ENCODE results near the gene IMPG2. TPM values are rescaled to one million over a fixed set of nuclear protein-coding genes. Genes with fewer than 3 reads are reported as not detected.

Gene IMPG2
- total RNA-seq, 2 donors from 2014 or later, result 0.08 TPM; not detected in 1

DNA sequence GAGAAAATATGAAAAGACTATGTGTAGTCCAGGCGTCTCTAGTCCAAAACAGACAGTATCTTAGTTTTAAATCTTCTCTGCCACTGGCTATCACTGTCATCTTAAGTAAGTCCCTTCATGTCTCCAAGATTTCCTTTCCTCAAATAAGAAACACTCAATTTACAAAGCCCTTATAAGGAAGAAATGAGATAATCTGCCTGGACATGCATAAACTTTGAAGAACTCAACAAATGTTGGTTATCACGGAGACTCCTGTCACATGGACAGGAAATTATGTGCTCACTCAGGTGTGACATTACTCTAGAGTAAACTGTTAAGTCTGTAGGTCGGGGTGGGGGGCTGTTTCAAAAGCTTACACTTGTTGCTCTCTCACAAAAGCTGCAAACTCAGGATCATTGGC lies 91.9 kb downstream of the IMPG2 start:
- TF ChIP-seq, protein P1, sequence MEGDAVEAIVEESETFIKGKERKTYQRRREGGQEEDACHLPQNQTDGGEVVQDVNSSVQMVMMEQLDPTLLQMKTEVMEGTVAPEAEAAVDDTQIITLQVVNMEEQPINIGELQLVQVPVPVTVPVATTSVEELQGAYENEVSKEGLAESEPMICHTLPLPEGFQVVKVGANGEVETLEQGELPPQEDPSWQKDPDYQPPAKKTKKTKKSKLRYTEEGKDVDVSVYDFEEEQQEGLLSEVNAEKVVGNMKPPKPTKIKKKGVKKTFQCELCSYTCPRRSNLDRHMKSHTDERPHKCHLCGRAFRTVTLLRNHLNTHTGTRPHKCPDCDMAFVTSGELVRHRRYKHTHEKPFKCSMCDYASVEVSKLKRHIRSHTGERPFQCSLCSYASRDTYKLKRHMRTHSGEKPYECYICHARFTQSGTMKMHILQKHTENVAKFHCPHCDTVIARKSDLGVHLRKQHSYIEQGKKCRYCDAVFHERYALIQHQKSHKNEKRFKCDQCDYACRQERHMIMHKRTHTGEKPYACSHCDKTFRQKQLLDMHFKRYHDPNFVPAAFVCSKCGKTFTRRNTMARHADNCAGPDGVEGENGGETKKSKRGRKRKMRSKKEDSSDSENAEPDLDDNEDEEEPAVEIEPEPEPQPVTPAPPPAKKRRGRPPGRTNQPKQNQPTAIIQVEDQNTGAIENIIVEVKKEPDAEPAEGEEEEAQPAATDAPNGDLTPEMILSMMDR (IDR thresholded peaks at IDR 0.05), result no peak
- intact Hi-C loops (cut with DNase I), result loop anchor here (10.0 kb wide), 1 partner anchor 156 kb away; no protein-coding TSS in a partner anchor

DNA sequence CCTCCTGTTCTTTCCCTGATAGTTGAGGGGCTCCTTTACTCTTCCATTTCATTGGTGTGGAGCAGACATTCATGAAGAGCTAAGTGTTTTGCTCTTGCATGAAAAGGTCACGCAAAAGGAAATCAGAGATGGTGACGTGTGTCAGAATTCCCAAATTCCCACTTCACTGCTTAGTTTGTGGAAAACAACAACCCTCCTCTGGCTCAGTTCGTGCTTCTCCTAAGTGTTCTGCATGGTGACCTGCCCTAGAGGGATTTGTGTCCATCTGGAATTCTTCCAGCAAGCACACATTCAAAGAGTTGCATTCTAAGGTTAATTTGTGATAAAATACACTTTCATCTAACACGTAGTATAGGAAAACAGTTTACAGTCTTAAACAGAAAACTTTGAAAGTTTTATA lies 95.6 kb downstream of the IMPG2 start:
- TF ChIP-seq, protein P1 (IDR thresholded peaks at IDR 0.05), result no peak
- H3K9me3 ChIP-seq, result no peaks in the 10 kb centered on the region
- DNase-seq, result no peak
- H3K27me3 ChIP-seq, result no peaks in the 10 kb centered on the region
- no peaks in the 10 kb centered on the region for H3K36me3 ChIP-seq
- no peak overlapping the region for H3K4me3 ChIP-seq
- H3K9ac ChIP-seq (ENCODE audit: low read depth in 2 of 2, low read length in 2 of 2), result no peak overlapping the region
- no peaks in the 10 kb centered on the region for H3K4me1 ChIP-seq
- no peak overlapping the region for H3K27ac ChIP-seq
- intact Hi-C loops (cut with DNase I), result loop anchor here (10.0 kb wide), 1 partner anchor 160 kb away; no protein-coding TSS in a partner anchor

More for the DNA sequence above, 91.9 kb downstream of the IMPG2 start:
- no peaks in the 10 kb centered on the region for H3K27me3 ChIP-seq
- H3K9me3 ChIP-seq, result no peaks in the 10 kb centered on the region
- DNase-seq, result no peak
- no peak overlapping the region for H3K27ac ChIP-seq
- no peaks in the 10 kb centered on the region for H3K4me1 ChIP-seq
- no peaks in the 10 kb centered on the region for H3K36me3 ChIP-seq
- no peak overlapping the region for H3K4me3 ChIP-seq
- no peak overlapping the region for H3K9ac ChIP-seq (ENCODE audit: low read depth in 2 of 2, low read length in 2 of 2)

DNA sequence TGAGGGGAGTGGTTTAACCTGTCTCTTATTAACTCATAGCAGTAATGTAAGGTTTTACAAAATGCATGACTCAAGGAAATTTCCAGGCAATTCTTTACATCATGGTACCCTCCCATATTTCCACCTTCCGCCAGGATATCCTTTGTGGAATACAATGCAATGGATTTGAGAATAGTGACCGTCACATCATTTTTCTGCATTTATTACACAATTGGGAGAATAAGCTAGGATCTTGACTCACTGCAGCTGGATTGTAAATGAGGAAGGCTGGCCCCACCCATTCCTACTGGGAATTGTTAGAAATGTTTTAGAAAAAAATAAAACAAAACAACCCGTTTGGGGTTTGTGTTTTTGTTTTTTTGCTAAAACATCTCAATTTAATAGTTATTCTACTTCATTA lies 97.4 kb downstream of the IMPG2 start:
- Histone ChIP-seq H3K36me3 (no peaks in the 10 kb centered on the region), H3K4me1 (no peaks in the 10 kb centered on the region), H3K9ac (ENCODE audit: low read depth in 2 of 2, low read length in 2 of 2) (no peak overlapping the region), H3K27me3 (no peaks in the 10 kb centered on the region), H3K27ac (no peak overlapping the region), H3K9me3 (no peaks in the 10 kb centered on the region), H3K4me3 (no peak overlapping the region)
- TF ChIP-seq, protein P1 (IDR thresholded peaks at IDR 0.05), result no peak
- no peak for DNase-seq
- intact Hi-C loops (cut with DNase I), result loop anchor here (10.0 kb wide), 1 partner anchor 162 kb away; no protein-coding TSS in a partner anchor

DNA sequence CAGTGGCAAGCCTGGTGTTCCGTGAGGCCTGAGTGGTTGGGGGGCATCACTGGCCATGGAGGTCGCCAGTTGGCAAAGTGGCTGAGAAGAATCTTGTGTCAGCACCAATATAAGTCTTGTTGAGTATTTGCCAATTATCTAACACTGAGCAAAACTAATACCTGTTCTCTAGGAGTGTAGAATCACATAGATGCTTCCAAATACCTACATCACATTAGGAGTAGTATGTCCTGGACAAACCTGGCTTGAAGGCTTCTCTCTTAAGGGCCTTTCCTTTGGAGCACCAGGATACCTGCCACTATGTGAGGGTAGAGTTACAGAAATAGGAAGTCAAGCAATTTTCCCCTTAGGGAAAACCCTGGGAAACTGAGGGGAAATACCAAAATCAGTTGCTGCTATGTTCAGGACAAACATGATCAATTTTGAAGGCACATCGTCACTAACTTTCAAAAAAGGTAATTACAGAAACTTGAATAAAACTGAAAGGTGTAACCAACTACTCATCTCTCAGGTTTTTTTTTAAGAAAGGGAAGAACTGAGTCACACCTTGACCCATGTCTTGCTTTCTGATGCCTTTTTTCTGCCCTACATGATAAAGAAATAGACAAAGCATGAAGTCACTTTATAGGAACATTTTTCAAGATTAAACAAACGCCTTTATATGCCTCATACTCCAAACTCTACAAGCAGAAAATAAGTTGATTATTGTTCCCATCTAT lies 100.4 kb downstream of the IMPG2 start:
- DNase-seq, result no peak
- Histone ChIP-seq H3K9me3 (no peaks in the 10 kb centered on the region), H3K27ac (no peak overlapping the region), H3K27me3 (no peaks in the 10 kb centered on the region), H3K36me3 (no peaks in the 10 kb centered on the region), H3K4me1 (no peaks in the 10 kb centered on the region), H3K4me3 (no peak overlapping the region), H3K9ac (ENCODE audit: low read depth in 2 of 2, low read length in 2 of 2) (no peak overlapping the region)
- TF ChIP-seq, protein P1 (IDR thresholded peaks at IDR 0.05), result no peak
- intact Hi-C loops (cut with DNase I), result loop anchor here (10.0 kb wide), 1 partner anchor 165 kb away; no protein-coding TSS in a partner anchor

DNA sequence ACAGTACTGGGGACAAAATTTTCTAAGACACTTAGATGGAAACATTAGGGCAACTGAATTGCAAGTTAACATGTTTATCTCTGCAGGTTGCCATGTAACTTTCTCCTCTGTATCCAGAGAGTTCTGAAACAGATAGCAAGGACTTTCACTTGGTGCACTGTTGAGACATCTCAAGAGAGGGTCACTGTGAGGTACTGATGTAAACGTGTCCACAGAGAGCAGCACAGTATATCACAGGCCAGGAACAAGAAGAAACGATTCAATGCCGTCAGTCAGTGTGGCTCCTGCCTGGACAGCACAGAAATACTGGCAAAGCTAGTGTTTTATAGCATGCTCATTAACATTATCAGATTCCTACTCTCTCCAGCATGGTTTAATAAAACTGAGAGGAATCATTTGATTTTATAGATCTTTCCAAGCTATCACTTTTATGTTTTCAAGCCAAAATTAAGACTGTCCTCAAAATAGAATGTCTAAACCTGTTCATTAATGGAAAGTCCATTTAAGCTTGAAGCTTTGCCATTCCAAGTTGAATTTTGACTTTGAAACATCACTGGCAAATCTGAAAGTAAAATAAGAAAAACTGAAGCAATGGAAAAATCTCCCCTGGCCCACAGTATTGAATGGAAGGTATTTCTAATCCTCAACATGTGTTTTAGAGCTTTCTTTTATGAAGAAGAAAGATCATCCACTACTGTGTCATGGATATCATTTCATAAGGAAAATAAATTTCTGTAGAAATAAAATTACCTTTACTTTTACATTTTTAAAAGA lies 102.7 kb downstream of the IMPG2 start:
- H3K9ac ChIP-seq (ENCODE audit: low read depth in 2 of 2, low read length in 2 of 2), result no peak overlapping the region
- no peak for DNase-seq
- H3K27ac ChIP-seq, result no peak overlapping the region
- H3K4me1 ChIP-seq, result no peaks in the 10 kb centered on the region
- H3K36me3 ChIP-seq, result no peaks in the 10 kb centered on the region
- no peak overlapping the region for H3K4me3 ChIP-seq
- TF ChIP-seq, protein P1 (IDR thresholded peaks at IDR 0.05), result no peak
- H3K9me3 ChIP-seq, result no peaks in the 10 kb centered on the region
- intact Hi-C loops (cut with DNase I), result no loop called here
- H3K27me3 ChIP-seq, result no peaks in the 10 kb centered on the region

All from colonic mucosa (tissue), 4 donors.